Activated CD8-positive, alpha-beta memory T cell treated with anti-CD3 and anti-CD28 coated beads, Interleukin-2, amount 50 U/mL, for 1 hour (primary cell): ENCODE measurements around the gene VGLL2.

Source experiments
- DNase-seq: peaks from one replicate; pipeline ENCODE4 v3.0.0-alpha.2; 2020; ENCODE audit errors: extremely low read depth

The VGLL2 gene

GRCh38 chr6:117269638-117270054 is 4.3 kb downstream of the VGLL2 start:
- DNase-seq, result no peak

GRCh38 chr6:117270055-117270842 is 4.9 kb downstream of the VGLL2 start:
- no peak for DNase-seq

GRCh38 chr6:117270843-117271507 is 5.6 kb downstream of the VGLL2 start:
- DNase-seq, result no peak

- DNase-seq, result no peak
These were observed 6.9 kb downstream of the VGLL2 start for GRCh38 chr6:117272032-117272866.

GRCh38 chr6:117272891-117273290 is 7.5 kb downstream of the VGLL2 start:
- no peak for DNase-seq

- DNase-seq, result no peak
These were observed 9.8 kb downstream of the VGLL2 start for GRCh38 chr6:117275205-117275604.

GRCh38 chr6:117275711-117276110 is 10.4 kb downstream of the VGLL2 start:
- no peak for DNase-seq

GRCh38 chr6:117276778-117277316 is 11.5 kb downstream of the VGLL2 start:
- DNase-seq, result no peak

GRCh38 chr6:117280922-117281321 is 15.6 kb downstream of the VGLL2 start:
- DNase-seq, result no peak

- DNase-seq, result no peak
These were observed 22.8 kb downstream of the VGLL2 start for GRCh38 chr6:117288083-117288715.

GRCh38 chr6:117290173-117290846 is 25.0 kb downstream of the VGLL2 start:
- no peak for DNase-seq

GRCh38 chr6:117298941-117299340 is 33.6 kb downstream of the VGLL2 start:
- DNase-seq, result no peak

GRCh38 chr6:117303323-117303722 is 38.0 kb downstream of the VGLL2 start:
- no peak for DNase-seq

GRCh38 chr6:117304446-117304845 is 39.1 kb downstream of the VGLL2 start:
- no peak for DNase-seq

GRCh38 chr6:117306227-117306790 is 41.0 kb downstream of the VGLL2 start:
- DNase-seq, result no peak

GRCh38 chr6:117307655-117308054 is 42.3 kb downstream of the VGLL2 start:
- DNase-seq, result no peak

GRCh38 chr6:117309069-117309468 is 43.7 kb downstream of the VGLL2 start:
- DNase-seq, result no peak

- DNase-seq, result no peak
These were observed 44.3 kb downstream of the VGLL2 start for GRCh38 chr6:117309611-117310010.

- DNase-seq, result no peak
These were observed 46.0 kb downstream of the VGLL2 start for GRCh38 chr6:117311310-117311709.

- no peak for DNase-seq
These were observed 46.4 kb downstream of the VGLL2 start for GRCh38 chr6:117311726-117312125.

GRCh38 chr6:117317261-117317660 is 51.9 kb downstream of the VGLL2 start:
- no peak for DNase-seq
